GM18526 (cell line): ENCODE results near the gene FOXN3.

Experiments
- POLR2A ChIP-seq: IDR thresholded peaks from 3 replicates; pipeline ENCODE4 v1.6.1; 2011; ENCODE audit not compliant: insufficient read length; ENCODE audit errors: extremely low read depth

FOXN3 gene

DNA sequence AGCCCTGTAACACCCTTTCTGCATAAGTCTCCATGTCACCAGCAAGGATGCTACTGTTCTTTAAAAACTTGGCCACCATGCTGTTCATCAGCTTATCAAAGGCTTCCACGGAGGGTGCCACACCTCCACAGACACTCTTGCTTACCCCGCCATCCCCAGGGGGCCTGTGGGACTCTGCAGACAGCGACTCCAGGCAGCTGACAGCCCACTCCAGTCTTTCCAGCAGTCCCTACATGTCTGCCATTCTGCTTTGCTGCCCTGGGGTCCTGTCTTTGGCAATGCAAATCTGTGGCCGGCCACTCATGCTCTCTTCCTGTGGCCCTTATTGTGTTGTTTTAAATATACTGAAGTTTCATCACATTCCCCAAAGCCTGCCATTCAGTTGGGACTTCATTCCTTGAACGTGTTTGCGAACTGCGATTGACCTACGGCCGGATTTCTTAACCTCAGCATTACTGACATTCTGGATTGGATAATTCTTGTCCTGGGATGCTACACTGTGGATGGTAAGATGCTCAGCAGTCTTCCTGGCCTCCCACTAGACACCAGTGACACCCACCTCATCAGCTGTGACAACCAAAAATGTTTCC is 125.6 kb downstream of the FOXN3 start:
- no peak for TF ChIP-seq POLR2A

DNA sequence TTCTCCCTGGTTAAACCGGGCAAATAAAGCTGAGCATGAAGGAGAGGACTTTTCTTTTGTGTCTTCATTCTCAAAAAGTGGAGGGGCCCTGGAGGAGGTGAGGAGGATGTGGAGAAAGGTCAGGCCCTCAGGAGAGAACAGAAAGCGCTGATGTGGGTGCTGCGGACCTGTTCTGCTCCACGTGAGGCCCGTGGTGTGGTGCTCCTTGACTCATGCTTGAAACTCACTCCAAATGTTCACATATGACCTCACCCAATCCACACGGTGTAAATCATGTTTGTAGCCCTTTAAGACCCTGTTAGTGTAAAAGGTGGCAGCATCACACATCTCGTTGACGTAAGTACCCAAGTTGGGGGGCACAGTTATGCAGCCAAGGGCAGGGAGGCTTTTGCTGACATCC is 126.2 kb downstream of the FOXN3 start:
- no peak for TF ChIP-seq POLR2A

DNA sequence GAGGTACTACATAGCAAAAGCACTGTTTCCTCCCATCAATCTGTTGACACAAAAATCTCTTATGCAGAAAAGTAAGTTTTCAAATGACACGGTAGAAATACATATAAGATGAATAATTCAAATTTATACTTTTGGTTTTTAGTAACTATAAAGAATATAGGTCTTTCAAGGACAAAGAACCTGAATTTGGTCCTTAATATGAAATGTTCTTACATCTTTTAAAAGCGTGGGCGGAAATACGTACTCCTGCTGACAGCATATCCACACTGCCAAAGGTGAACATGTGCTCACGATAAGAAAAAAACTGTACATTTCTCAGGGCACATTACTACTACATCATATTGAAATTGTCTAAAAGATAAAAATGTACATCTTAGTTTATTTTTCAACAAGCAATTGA is 127.6 kb downstream of the FOXN3 start:
- no peak for TF ChIP-seq POLR2A

DNA sequence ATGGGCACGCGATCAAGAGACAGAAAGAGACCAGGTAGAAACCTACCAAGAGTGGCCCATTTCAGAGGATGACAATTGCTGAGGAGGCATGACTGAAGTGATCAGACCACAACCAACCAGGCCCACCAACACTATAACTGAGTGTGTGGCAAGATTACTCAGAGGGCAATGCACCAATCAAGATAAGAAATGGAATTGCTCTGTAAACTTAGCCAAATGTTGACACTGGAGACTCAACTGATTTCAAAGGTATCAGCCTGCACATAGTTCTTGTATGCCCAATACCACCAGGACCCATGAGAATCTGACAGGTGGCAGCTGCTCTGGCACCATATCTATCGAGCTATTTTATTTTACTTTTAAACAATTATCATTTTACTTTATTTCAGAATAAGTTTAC is 128.9 kb downstream of the FOXN3 start:
- no peak for TF ChIP-seq POLR2A

DNA sequence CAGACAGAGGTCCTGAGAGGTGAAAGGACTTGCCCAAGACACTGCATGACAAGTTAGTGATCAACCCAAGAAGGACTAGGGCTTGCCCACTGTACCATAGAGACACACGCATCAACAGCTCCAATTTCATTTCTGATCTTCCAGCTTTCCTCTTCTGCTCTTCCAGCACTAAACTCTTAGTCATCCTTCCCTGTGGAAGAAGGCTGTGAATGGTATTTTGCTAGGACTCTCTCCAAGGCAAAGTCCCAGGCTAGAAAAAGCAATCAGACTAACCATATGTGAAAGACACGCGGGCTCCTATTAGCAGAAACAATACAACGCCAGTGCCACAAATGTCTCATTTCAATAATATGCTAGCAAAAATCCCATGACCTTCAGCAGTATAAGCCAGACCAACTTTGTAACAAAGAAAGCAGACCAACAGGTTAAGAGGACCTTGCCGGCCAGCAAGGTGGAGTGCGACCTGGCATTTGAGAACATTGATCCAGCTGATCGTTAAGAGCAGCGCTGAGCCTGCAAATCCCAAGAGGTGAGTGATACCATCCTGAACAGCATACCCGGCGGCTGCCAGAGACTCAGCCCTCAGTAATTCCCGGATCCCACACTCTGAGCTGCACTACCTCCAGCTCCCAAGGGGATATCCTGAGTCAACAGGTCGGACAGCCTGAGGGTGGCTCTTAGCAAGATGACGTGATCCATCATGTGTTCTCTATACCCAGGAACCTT is 132.5 kb downstream of the FOXN3 start:
- no peak for TF ChIP-seq POLR2A

DNA sequence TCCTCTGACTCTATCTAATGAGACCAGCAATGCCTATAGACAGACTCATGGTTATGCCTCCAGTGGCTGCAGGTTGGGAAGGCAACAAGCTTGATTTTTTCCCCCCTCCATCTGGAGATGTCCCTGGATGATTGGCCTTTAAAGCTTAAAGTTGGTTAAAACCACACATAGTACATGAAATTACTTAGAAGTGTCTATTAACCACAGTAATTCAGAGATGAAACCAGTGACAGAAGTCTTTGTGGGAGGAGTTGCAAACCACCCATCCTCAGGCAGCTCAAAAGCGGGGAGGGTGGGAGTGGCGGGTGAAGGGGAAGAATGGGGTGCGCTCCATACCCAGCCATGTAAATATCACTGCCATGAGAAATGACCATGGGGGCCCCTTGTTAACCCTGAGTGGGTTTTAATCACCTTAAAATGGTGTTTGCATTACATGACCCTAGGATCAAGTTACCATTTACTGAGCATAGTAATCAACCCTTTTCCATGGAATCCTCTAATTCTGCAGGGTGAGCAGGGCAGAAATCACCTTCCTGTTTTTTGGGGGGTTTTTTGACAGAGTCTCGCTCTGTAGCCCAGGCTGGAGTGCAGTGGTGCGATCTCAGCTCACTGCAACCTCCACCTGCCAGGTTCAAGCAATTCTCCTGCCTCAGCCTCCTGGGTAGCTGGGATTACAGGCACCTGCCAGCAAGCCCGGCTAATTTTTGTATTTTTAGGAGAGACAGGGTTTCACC is 133.5 kb downstream of the FOXN3 start:
- no peak for TF ChIP-seq POLR2A

DNA sequence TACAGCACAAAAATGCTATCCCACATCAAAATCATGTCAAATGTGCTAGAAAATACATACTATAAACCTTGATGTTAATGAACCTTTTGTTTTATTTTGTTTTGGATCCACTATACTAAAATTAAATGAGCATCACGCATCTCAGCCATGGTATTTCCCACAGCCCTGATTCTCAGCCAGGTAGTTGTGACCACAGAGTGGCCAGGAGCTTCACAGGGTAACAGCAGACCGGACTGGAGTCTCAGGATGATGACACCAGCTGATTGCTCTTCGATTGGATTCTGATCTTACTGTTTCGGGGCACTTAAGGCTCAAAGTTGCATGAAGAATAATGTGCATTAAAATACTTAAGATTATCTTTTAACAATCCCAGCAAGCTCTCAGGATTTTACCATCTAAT is 134.8 kb downstream of the FOXN3 start:
- no peak for TF ChIP-seq POLR2A

DNA sequence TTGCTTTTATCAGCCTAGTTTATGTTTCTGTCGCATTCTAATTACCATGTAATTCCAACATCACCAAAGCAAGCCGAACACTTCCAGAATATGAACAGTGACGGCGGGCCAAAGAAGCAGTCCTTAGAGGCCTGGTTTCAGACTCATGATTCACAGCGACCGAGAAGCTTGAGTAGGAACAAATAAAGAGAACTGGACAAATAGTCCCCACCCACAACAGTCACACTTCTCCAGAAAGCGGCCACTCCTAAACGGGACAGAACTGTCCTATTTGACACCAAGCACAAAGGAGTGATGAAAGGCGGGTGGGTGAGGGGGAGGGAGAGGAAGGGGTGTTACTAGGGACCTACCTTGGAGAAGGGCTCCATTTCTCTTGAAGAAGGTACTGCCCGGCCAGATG is 136.4 kb downstream of the FOXN3 start:
- no peak for TF ChIP-seq POLR2A

DNA sequence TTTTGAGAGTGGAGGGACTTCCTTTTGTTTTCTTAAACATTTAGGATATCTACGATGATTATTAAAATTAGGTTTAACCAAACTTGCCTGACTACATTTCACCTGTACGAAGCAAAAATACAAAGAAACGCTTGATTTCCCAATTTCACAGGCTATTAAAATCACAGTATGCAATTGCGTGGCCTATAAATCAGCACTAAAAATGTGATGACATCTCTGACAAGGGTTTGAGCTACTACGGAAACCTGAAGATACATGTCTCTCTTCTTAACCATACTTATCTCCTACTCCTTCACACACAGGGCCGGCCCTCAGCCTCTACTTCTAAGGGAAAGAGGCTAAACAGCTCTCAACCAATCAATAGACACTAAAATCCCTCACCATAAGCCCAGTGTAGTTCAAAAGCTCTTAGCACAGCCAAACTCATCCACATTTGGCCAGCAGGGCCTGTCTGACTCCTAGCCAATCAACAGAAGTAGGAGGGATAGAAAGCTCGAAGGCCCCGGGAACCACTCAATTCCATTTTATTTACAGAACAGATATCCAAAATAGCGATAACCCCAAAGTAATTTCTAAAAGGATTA is 137.3 kb downstream of the FOXN3 start:
- no peak for TF ChIP-seq POLR2A

DNA sequence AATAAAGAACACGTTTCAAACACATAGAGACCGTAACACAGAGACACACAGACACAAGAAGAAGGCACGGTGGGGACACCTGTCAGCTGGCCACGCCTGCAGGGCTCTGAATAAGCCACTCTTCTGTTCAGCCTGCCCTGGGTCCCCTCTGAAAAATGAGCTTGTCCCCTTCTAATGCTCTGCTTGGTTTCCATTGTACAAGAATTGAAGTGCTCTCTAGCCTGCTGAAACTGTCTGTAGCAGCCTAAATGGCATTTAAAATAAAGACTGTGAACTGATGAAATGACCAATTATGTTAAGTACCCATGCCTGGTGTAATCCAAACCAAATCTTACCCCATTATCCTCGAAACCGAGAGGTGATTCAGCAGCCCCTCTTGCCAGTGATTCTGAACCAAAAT is 139.8 kb downstream of the FOXN3 start:
- TF ChIP-seq POLR2A, result no peak

DNA sequence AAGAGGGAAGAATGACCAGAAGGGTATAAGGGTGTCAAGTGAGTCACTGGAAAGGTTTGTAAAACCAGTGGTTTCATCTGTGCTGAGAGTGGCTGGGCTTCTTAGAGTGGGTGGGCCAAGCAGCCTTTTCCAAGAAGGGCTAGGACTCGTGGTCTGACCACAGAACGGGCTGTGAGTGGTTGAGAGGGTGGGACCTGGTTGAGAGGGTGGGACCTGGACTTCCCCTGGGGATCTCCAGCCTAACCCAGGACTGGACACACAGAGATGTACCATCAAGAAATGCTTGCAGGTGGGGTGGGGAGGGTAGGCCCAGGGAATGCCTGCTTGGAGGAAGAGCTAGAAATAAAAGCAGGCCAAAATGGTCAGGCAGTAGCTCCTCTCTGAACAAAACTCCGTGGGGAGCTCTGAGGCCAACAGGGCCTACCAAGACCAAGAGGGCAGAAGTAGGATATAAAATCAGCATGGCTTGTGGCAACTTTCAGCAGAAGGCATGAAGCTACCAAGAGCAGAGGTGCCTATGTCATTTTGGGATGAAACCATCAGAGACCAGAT is 140.5 kb downstream of the FOXN3 start:
- peak; percentile 19 for TF ChIP-seq POLR2A

DNA sequence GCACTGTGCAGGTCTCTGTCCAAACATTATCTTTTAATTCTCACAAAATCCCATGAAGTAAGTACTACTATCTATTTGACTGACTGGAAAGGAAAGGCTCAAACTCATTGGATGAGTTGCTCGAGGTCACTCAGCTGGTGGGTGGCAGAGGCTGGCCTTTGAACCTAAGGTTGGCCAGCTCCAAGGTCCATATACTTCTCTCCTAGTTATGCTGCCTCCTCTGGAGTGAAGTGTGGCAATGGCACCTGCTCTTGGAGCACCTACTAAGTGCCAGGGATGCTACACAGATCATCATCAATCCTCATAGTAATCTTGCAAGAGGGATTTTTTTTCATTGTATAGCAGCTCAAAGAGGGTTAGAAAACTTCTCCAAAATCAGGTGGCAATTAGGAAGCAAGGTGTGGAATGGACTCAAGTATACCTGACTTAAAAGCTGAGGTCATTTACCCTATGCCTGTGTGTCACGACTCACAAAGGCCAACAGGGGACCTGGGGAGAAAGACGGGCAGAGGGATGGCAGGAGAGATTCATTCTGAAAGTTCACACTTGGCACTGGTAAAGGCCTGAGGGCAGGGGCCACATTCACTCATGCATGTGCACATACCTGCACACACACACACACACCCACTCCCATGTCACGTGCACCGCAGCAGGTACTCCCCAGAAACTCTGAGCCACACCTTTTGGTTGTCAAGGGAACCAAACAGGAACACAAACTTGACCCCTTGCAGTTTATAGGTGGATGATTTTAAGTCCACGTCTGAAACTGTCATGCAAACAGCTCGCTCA is 146.4 kb downstream of the FOXN3 start:
- TF ChIP-seq POLR2A, result no peak

DNA sequence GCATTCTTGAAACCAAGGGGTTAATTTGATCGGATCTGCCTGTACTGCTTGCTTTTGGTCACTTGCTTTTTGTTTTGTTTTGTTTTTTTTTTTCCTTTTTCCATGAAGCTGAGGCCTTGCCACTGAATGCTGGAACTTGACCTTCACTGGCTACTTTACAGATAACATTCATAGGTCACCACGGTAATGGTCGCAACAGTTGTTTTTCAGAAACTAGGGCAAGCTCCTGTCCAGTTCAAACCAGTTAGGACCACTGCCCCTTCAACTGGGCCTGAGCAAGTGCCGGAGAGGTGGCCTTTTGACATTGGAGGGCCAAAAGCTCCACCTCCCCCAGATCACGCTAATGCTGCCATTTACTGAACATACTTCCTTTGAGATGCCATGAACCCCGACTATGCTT is 147.6 kb downstream of the FOXN3 start:
- no peak for TF ChIP-seq POLR2A

DNA sequence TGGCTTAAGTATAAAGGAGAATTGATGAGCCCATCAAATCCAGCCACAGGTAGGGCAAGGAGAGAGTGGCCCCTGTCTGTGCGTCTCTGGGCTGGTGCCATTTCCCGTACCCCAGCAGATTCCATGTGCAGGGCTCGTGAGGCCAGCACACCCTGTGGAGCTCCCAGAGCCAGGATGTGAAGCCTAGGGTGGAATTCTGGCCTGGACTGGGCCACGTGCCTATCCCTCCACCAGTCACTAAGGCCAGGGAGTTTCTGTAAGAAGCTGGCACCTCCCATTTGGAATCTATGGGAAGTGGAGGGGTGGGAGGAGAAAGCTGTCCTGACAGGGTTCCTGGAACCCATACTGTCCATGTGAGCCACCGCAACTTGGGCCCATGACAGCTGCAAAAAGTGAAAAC is 148.5 kb downstream of the FOXN3 start:
- TF ChIP-seq POLR2A, result no peak

DNA sequence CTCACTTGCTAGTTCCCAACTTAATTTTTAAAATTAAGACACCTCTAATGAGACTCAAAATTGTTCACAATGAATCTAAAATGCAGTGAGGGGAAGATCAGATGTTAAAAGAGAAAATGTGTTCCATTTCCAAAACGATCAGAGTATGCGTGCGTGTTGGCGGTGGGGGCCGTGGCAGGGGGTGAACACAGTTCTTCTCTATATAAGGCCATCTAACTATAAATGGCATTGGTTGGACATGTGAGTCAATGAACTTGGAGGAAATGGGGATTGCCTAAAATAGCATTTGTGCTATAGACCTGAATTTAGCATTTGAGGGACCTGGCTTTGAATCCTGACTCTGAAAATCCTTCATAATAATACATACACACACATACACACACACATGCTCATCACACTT is 149.4 kb downstream of the FOXN3 start:
- no peak for TF ChIP-seq POLR2A
